Right cardiac atrium (tissue), 5 donors: Measurements from ENCODE around the gene TBC1D10A. TPM values are rescaled to one million over a fixed set of nuclear protein-coding genes. Genes with fewer than 3 reads are reported as not detected.

Source experiments
- ATAC-seq, 2 donors: fragments of 200-7000 bp; cut with Tn5 transposase; one replicate each; pipeline versions ENCODE4 v1.8.0 to v1.9.1; 2020; ENCODE audit warnings: moderate library complexity in 2 of 2, mild to moderate bottlenecking in 1 of 2
- DNase-seq, 3 donors: peaks; one replicate each; pipeline ENCODE4 v3.0.0-alpha.2; 2020
- H3K27ac ChIP-seq: one replicate; pipeline ENCODE4 v1.5.1; 2013; ENCODE audit warnings: mild to moderate bottlenecking, low read length, control low read depth, moderate library complexity
- H3K27me3 ChIP-seq: one replicate; pipeline ENCODE4 v1.6.1; 2013; ENCODE audit not compliant: control insufficient read depth, insufficient read depth
- H3K4me1 ChIP-seq: one replicate; pipeline ENCODE4 v1.6.1; 2013; ENCODE audit warnings: low read length; ENCODE audit not compliant: control insufficient read depth, insufficient read depth
- H3K4me3 ChIP-seq: one replicate; pipeline ENCODE4 v1.5.1; 2013; ENCODE audit warnings: low read length, control low read depth
- H3K9me3 ChIP-seq: one replicate; pipeline ENCODE4 v1.6.1; 2013; ENCODE audit warnings: low read length; ENCODE audit not compliant: control insufficient read depth
- WGBS: extraction: QIAGEN DNeasy Blood & Tissue Kit; methylation state at CpG from one replicate; pipeline ENCODE4 v1.1.7; 2013; 5-methylcytosine and 5-hydroxymethylcytosine counted together
- intact Hi-C, 4 donors: fragments of 100-400 bp; cut with DNase I; formaldehyde crosslinking; loops; one replicate each; pipeline versions ENCODE4 v1.11.0 to v1.14.0; 2022 to 2023
- polyA plus RNA-seq: library from polyadenylated mRNA; stranded (reverse); fragments of 200-250 nt; gene quantifications from one replicate; pipeline ENCODE4 v1.2.3, GENCODE V29; 2013
- total RNA-seq, 4 donors: library from RNA; stranded (reverse); fragmentation: NEBNext Ultra II Directional; extraction: Animal tissue kit (Norgen Biotek cat#: 25700); gene quantifications; one replicate each; pipeline ENCODE4 v1.2.1, GENCODE V29; 2021
- donor health status: healthy with polysubstance abuse.
- donor health status: DM: no; HTN: yes; CAD: no.
- donor health status: DM: no; HTN: no; CAD: no.
- donor health status: DM: no; HTN: yes; CAD: no; lungs with severe emphysema.
- donor health status: DM: yes; HTN: yes; CAD: no.

TBC1D10A gene
- total and polyA plus RNA-seq, 5 donors: 5.4 to 9.1 (median 7.9) TPM

DNA sequence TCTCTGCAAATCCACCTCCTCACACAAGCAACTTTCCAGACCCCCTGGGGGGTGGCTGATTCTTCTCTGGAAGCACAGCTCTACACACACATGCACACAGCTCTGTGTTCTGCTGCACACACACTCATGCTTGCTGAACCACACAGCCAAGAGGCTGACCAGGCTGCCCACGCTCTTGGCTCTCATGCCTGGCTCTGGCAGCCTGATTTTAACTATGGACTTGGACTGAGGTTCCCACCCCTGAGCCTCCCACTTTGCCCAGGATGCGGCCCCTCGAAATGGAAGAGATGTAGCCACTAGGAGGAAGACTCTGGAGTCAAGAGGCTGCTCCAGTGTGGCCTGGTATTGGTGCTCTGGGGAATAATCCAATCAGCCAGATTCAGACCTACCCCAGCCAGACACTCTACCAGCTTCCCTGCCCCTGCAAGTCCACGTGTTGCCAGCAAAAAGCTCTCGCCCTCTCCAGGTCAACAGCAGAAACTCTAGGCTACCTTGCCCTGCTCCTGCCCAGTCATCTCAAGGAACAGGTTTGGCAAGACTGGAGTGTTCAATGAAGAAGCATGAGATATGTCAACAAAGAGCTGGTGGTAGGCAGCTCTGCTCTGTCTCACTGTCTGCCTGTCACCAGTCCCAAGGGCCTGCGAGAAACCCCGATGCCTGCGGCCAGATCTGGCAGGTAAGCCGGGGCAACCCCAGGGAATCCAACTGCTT is 28.6 kb downstream of the TBC1D10A start:
- H3K4me1 ChIP-seq: peaks cover 11% of the 10 kb centered on the region
- peak in 1 of 3 donors; percentile 16 for DNase-seq
- H3K27ac ChIP-seq: no peak overlapping the region

DNA sequence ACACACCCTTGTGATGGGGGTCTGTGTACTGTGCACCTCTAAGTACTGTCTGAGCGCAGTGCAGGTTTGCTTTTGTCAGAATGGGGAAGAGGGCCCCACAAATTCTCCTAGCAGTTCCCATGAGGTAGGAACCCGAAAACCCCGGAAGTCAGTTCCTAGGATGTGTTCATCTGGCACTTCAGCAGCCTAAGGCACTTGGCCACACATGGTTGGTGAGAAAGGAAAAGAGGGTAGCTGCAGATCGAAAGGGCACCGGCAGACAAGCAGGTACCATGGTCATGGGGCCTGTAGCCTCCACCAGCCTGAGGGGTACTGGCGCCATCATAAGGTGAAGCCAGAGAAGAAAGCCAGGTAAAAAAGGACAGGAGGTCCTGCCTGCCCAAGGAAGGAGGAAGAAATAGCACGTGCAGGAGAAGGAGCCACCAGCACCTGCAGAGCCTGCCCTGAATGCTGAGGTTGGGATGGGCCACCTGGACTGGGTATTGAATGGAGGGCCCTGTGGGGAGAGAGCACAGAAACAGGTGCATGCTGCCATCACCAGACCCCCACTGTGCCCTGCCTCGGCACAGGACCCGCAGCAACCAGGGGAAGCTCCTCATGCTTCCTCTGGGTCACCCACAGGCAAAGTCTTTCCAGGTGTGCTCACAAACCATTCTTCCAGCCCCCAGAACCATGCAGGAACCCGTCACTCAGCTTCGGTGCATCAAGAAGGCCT is 29.3 kb downstream of the TBC1D10A start:
- H3K27me3 ChIP-seq: no peaks in the 10 kb centered on the region
- DNase-seq (peak in 1 of 3 donors; percentile 19), ATAC-seq (no peak)
- no peaks in the 10 kb centered on the region for H3K9me3 ChIP-seq
- intact Hi-C loops: no loop called here
- no peak overlapping the region for H3K27ac ChIP-seq
- H3K4me3 ChIP-seq: no peak overlapping the region
- 94% methylated on average over 11 of the region's 11 CpGs for WGBS
- H3K4me1 ChIP-seq: peaks cover 11% of the 10 kb centered on the region

More for the DNA sequence above, 28.6 kb downstream of the TBC1D10A start:
- 86% methylated on average over 9 of the region's 9 CpGs for WGBS
- Histone ChIP-seq H3K4me3 (no peak overlapping the region), H3K9me3 (no peaks in the 10 kb centered on the region), H3K27me3 (no peaks in the 10 kb centered on the region)
- ATAC-seq: no peak
- intact Hi-C loops: no loop called here

DNA sequence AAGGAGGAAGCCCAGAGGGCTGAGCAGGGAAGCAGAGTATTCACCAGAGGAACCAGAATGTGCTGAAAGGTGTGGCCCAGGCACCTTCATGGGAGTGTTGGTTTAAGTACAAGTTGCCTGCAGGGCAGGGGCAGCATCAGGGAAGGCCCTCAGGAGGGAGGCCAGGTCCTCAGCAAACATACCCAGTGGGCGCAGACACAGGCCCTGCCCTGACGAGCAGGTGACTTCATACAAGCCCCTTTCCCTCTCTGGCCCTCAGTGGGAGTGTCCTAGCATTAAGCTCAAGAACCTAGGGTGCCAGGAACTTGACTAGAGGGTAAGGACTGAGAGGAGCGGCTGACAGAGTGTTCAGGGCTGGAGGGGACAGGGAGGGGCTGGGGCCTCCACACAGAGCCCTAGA is 29.9 kb downstream of the TBC1D10A start:
- ATAC-seq (no peak), DNase-seq (peak in 2 of 3 donors; percentile 3 to 23)
- intact Hi-C loops: no loop called here
- H3K27ac ChIP-seq: no peak overlapping the region
- H3K27me3 ChIP-seq: no peaks in the 10 kb centered on the region
- no peaks in the 10 kb centered on the region for H3K9me3 ChIP-seq
- WGBS: 85% methylated on average over 3 of the region's 3 CpGs
- H3K4me3 ChIP-seq: no peak overlapping the region
- peaks cover 9% of the 10 kb centered on the region for H3K4me1 ChIP-seq

DNA sequence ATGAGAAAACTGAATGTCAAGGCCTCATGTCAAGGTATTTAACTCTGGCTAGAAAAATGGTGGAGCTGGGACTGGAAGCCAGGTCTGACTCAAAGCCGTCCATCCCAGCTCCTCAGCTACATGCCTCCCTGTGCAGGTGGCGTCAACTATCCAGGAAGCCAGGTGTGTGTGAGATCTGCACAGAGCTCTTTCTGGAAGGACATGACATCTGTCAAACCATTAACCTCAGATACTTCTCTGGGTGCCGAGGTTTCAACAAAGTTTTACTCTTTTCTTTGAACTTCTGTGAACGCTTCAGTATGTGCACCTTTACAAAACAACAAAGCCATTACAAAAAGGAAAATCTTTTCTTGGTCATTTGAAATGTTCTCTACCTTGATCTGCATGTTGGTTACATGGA is 30.4 kb downstream of the TBC1D10A start:
- H3K27me3 ChIP-seq: no peaks in the 10 kb centered on the region
- no peak for ATAC-seq
- 95% methylated on average over 4 of the region's 4 CpGs for WGBS
- peaks cover 4% of the 10 kb centered on the region for H3K4me1 ChIP-seq
- H3K4me3 ChIP-seq: no peak overlapping the region
- DNase-seq: no peak
- H3K9me3 ChIP-seq: no peaks in the 10 kb centered on the region
- H3K27ac ChIP-seq: no peak overlapping the region
- intact Hi-C loops: no loop called here

DNA sequence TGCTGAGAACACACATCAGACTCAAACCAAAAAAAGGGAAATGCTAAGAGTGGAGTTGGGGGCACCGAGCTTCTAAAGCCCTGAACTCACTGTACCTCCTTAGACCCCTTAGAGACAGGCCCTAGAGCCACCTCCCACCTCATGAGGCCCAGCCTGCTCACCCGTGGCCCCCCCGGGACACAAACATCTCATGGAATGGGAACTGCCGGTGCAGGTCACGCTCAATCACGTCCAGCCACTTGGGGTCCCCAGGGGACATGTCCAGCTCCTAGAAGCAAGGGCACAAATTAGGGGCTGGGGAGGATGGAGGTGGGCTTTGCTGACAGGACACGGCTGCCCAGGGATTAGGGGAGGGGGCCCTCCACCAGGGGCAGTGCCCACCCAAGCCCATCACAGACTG is 31.2 kb downstream of the TBC1D10A start:
- H3K4me1 ChIP-seq: peaks cover 8% of the 10 kb centered on the region
- no peak overlapping the region for H3K27ac ChIP-seq
- ATAC-seq (no peak), DNase-seq (peak in 2 of 3 donors; percentile 36 to 39)
- no peaks in the 10 kb centered on the region for H3K9me3 ChIP-seq
- intact Hi-C loops: no loop called here
- H3K27me3 ChIP-seq: no peaks in the 10 kb centered on the region
- 70% methylated on average over 7 of the region's 7 CpGs for WGBS
- no peak overlapping the region for H3K4me3 ChIP-seq

DNA sequence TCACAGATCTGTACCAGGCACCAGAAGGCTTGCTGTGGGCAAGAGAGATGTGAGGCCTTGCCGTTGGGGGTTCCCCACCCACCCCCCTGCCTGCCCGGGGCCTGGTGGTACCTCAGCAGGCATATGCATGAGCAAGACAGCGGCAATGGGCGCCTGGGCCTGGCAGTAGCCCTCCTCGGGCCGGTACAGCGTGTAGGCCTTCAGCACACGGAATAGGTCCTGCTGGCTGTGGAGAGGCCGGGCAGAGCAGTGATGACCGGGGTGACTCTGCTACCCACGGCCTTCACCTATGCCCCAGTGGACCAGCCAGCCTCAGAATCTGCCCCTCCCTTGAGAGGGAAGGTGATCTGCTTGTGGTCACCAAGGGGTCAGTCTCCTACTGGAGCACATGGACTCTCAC is 31.9 kb downstream of the TBC1D10A start:
- Histone ChIP-seq H3K4me1 (peaks cover 14% of the 10 kb centered on the region), H3K27ac (no peak overlapping the region), H3K9me3 (no peaks in the 10 kb centered on the region), H3K4me3 (no peak overlapping the region), H3K27me3 (no peaks in the 10 kb centered on the region)
- WGBS: 91% methylated on average over 11 of the region's 11 CpGs
- DNase-seq (peak in 2 of 3 donors; percentile 51 to 52), ATAC-seq (no peak)
- intact Hi-C loops: loop anchor here in 1 of 4 donors (5.0 kb wide), 1 partner anchor 37 kb away; no protein-coding TSS in a partner anchor

DNA sequence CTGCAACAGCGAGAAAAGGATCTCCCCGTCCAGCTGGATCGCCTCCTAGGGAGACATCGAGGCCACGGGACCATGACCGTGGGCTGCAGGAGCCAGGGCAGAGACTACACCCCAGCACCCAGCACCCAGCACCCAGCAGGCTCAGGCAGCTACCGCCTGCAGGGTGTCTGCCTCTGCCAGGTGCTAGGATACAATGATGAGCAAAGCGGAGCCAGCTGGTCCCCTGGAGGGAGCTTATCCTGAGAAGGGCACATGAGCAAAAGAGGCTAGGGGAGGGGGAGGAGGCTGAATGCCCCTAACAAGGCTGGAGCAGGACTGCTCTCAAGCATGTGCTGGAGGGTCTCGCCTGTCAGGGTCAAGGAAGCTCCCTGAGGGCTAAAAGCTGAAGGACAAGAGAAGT is 32.7 kb downstream of the TBC1D10A start:
- Histone ChIP-seq H3K9me3 (no peaks in the 10 kb centered on the region), H3K27me3 (no peaks in the 10 kb centered on the region), H3K27ac (no peak overlapping the region), H3K4me1 (peaks cover 14% of the 10 kb centered on the region), H3K4me3 (no peak overlapping the region)
- intact Hi-C loops: loop anchor here in 1 of 4 donors (5.0 kb wide), 1 partner anchor 38 kb away; no protein-coding TSS in a partner anchor
- no peak for ATAC-seq
- peak in 2 of 3 donors; percentile 28 to 34 for DNase-seq
- 92% methylated on average over 9 of the region's 9 CpGs for whole genome bisulfite sequencing

DNA sequence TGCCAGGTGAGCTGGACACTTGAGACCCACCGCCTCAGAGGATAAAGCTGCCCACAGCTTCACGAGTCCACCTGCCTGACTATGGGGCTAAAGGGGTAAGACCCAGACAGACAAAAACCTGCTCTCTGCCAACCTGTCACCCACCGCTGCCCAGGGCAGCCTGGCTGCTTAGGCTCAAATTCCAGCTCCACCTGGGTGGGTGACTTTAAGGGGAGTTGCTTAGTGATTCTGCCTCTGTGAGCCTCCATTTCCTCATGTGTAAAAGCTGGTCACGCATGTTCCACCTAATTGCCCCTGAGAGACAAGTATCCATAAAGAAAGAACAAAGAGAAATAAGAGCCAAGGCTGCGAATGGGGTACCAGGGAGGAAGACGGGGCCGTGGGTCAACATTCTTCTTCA is 33.7 kb downstream of the TBC1D10A start:
- H3K4me3 ChIP-seq: no peak overlapping the region
- ATAC-seq: no peak
- H3K27ac ChIP-seq: no peak overlapping the region
- peak in 1 of 3 donors; percentile 39 for DNase-seq
- no peaks in the 10 kb centered on the region for H3K27me3 ChIP-seq
- 92% methylated on average over 7 of the region's 7 CpGs for WGBS
- intact Hi-C loops: loop anchor here in 1 of 4 donors (5.0 kb wide), 1 partner anchor 39 kb away; no protein-coding TSS in a partner anchor
- H3K9me3 ChIP-seq: no peaks in the 10 kb centered on the region
- peaks cover 14% of the 10 kb centered on the region for H3K4me1 ChIP-seq

DNA sequence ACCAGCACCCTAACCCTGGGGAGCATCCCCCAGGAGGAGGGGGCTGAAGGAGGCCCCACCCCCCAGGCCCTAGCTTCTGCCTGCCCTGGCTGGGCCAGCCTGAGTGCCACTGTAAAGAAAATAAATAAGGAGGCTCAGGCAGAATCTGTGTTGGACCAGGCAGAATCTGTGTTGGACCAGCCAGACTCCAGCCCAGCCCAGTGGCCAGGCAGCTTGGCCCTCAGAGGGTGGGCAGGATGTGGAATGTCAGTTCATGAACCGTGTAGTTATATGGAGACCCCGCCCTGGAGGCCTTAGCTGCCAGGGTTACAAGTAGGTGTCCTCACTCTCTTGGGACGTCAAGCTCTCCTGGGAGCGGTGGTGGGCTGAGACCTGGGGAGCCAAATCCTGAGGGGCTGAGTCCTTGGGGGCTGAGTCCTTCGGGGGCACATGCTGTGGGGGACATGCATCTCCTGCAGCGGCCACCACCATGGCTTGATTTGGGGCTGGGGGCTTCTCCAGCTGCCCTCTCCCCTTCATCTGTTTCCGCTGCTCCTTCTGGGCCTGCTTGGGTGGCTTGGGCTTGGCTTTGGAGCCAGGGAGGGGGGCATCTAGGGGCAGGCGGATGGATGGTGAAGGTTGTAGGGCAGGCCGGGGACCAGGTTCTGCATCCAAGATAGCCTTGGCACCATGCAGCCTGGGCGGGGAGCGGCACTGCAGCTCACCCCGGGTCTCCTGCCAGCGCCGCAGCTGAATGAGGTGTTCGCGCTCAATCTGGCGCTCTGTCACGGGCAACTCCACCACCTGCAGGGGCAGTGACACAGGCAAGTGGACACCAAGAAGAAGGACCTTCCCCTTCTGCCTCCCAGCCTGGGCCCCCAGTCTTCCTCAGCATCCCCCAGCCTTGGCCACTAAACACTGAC is 34.4 kb downstream of the TBC1D10A start:
- Histone ChIP-seq H3K27ac (peak overlapping the region; percentile 9), H3K4me1 (peaks cover 14% of the 10 kb centered on the region), H3K4me3 (no peak overlapping the region), H3K27me3 (no peaks in the 10 kb centered on the region), H3K9me3 (no peaks in the 10 kb centered on the region)
- DNase-seq (peak in 2 of 3 donors; percentile 63 to 65), ATAC-seq (no peak)
- intact Hi-C loops: loop anchor here in 1 of 4 donors (5.0 kb wide), 1 partner anchor 40 kb away; no protein-coding TSS in a partner anchor
- 91% methylated on average over 18 of the region's 18 CpGs for WGBS

DNA sequence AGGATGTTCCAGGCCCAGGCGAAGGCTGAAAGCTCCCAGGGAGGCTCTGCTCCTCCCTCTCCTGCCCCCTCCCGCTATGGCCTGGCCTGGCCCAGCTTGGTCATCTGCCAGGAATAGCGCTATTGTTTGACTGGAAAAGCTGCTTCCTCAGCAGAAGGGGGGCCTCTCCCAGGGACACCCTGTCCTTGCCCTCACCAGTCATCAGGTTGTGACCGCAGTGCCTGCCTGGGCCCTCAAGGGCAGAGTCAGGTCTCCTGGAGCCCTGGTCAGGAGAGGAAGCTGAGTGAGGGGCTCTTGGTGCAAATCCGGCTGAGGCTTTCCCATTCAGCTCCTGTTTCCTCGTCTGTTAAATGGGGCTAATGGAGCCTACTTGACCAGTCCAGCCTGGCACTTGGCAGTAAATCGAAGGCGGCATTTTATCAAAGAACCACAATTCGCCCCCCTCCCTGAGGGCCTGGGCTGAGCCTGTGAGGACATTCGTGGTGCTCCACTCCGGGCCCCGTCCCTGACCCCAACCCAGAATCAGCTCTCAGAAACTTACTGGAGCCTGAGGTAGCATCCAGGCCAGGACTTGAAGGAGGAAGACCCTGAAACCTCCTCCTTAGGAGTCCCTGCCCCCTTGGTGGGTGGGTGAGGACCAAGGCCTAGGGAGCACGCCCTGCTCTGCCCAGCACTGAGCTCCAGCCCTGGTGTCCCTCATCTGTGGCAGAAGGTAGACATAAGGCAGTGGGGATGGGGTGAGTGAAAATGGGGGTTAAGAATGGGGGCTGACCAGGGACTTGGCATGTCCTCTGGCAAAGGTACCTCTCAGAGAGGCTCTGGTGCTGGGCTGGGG is 35.5 kb downstream of the TBC1D10A start:
- intact Hi-C loops: loop anchor here in 1 of 4 donors (5.0 kb wide), 1 partner anchor 41 kb away; no protein-coding TSS in a partner anchor
- H3K27me3 ChIP-seq: no peaks in the 10 kb centered on the region
- H3K4me1 ChIP-seq: peaks cover 14% of the 10 kb centered on the region

More for the DNA sequence above, 35.5 kb downstream of the TBC1D10A start:
- H3K4me3 ChIP-seq: no peak overlapping the region
- 57% methylated on average over 13 of the region's 13 CpGs for WGBS
- ATAC-seq (peak; percentile 47 to 66), DNase-seq (peak; percentile 90 to 94 (median 92))
- H3K27ac ChIP-seq: peak overlapping the region; percentile 97
- H3K9me3 ChIP-seq: no peaks in the 10 kb centered on the region
